ENCODE data around the gene FAM83G.

- TF ChIP-seq CTCF (IDR thresholded peaks at IDR 0.05) = no peak
- TF ChIP-seq POLR2AphosphoS5 (IDR thresholded peaks at IDR 0.05; ENCODE audit: insufficient read depth in 1 of 2, low read depth in 1 of 2) = no peak
- TF ChIP-seq POLR2A (IDR thresholded peaks at IDR 0.05) = no peak
Measured at GRCh38 chr17:18921485-18921884, 83.1 kb downstream of the FAM83G start.
